SKM-1 (cell line): ENCODE results near the gene BSN.
"Not testable (repeated sequence)": the region's sequence is repeated elsewhere in the genome, so short reads cannot be mapped to it uniquely, and the experiment has no call there.

Experiments used
- DNase-seq: peaks from one replicate; lab custom pipeline; 2025; ENCODE audit not compliant: unreplicated experiment; lab: John Stamatoyannopoulos, UW

The BSN gene

DNA sequence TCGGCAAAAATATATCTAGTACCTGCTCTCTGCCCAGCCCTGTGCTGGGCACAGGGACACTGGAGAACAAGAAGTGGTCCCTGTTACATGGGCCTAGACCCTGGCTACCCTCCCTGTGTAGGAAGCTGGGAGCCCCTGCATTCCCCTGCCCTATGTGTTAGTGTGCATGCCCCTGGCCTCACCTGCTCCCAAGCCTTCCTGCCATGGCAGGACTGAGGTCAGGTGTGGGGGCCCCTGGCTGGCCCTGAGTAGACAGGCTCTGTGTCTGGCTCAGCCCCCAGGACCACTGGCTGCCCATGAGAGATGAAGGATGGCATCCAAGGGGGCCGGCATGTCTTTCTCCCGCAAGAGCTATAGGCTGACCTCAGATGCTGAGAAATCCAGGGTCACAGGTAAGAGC is 136.6 kb downstream of the BSN start:
- DNase-seq, result not testable (repeated sequence)

DNA sequence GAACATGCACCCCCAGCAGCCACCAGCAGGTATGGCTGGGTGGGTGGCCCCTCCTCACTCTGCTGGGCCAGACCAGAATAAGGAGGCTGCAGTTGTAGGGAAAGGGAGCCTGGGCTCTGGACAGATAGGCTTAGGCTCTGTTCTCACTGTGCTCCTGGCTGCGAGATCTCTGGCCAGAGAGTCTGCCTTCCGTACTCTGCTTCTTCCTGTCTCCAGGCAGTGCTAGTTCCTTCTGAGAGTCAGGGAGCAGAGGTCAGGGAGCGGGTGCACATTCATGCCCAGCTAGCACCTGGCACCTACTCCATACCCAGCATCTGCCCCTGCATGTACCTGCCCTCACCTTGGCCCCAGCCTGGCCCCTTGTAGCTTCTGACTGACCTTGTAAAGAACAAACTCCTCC is 137.2 kb downstream of the BSN start:
- not testable (repeated sequence) for DNase-seq

DNA sequence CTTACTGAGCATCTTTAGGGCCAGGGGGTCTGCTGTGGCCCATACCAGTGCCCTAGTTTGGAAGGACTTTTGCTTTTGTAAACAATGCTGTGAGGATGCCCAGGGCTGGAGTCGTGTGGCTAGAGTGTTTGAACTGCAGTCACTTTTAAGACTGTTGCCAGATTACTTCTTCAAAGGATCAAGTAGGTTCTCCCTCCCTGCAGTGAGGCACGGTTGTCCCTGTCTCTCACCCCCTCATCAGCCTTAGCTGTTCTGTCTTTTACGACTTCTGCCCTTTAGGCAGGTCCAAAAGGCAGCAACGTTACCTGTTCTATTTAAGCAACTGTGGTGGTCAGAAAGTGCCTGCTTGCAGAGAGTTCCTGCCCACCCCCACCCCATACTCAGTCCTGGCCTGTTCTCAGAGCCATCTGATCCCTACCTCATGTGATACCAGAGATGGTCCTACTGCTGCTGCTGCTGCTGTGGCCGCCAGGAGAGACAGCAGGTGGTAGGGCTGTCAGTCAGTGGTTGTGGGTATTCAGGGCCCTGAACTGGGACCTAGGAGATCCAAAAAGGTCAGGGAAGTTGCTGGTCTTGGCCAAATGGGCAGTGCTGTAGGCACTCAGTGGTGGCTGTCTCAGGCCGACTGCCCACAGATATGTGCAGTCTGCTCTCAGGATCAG is 140.3 kb downstream of the BSN start:
- DNase-seq, result not testable (repeated sequence)

DNA sequence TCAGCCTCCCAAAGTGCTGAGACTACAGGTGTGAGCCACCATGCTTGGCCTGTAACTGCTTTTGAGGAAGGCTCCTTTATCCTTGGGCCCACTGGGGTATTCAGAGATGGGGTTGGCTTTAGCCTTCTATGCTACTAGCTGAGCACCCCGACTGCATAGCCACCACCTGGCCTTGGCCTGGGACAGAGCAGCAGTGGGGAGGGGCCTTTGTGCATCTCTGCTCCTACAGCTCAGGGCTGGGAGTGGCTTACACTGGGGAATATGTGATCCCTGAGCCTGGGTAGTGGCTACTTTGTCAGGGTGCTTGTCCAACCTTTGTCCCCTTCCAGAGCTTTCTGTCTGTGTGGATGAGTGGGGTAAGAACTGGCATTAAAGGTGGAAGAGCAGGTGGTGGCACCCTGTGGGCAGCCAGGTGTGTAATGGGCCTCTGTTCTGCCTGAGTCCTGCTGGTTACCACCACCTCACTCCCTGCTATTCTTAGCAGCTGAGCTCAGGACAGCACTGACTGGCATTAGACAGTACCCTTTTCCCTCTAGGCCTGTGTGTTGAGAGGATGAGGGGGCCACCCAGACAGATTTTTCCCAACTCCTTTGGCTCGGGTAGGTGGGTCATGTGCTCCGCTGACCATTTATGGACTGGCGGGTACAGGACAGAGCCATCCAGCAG is 141.2 kb downstream of the BSN start:
- not testable (repeated sequence) for DNase-seq

DNA sequence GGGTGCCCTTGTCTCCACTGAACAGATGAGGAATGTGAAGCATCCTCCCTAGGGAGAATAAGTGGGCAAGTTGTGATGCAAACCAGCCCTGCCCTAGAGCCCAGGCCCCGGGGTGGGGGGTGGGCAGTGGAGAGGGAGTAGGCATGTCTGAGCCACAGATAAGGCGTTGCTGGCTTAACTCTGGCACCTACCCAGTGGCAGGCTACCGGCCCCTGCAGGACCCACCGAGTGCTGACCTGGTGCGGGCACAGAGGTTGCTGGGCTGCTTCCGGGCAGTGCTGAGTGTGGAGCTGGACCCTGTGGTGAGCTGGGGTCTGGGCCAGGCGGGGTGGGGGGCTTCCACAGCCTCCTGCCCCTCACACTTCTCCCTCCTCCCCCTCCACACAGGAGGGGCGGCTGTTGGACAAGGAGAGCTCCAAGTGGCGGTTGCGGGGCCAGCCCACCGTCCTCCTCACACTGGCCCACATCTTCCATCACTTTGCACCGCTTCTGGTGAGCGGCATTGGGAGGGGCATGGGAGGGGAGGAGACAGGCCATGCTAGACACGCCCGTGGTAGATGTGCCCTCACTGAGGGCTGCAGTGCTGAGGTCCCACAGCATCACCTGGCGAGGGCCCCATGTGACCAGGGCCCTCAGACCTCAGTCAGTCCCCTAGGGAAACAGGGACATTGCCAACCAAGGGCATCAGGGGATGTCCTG is 145.2 kb downstream of the BSN start:
- no peak for DNase-seq

DNA sequence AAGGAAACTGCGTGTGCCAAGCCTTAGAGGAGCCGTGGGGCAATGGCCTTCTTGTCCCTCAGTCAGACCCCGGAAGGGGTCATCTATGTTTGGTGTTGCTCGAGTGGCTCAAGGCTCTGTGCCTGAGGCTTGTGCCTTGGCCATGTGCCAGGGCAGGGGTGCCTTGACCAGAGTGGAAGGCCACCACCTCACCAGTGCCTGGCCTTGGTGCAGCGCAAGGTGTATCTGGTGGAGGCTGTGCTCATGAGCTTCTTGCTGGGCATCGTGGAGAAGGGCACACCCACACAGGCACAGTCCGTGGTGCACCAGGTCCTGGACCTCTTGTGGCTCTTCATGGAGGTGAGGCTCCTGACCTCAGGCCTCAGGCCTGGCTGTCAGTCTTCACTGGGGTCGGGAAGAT is 145.7 kb downstream of the BSN start:
- no peak for DNase-seq

DNA sequence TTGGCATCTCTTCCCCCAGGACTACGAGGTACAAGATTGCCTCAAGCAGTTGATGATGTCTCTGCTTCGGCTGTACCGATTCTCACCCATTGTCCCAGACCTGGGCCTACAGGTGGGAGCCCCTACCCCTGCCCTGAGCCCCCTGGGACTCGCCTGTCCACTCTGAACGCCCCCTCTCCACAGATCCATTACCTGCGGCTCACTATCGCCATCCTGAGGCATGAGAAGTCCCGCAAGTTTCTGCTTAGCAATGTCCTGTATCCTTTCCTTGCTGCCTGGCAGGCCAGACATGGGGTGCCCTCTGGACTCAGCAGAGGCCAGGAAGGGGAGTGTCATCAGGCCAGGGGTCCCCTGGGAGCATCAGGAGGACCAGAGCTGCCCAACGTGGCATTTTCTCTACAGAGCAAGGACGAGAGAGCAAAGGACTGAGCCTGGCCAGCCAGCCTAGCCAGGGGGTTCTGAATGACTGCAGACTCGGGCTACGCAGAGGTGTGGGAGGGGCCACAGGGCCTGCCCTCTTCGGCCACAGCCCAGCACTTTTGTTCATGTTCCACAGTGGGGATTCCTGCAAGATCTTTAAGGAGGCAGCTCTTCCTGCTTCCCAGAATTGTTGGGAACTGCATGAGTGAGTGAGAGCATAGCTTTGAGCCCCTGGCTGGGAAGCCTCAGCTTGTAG is 146.3 kb downstream of the BSN start:
- DNase-seq, result no peak

DNA sequence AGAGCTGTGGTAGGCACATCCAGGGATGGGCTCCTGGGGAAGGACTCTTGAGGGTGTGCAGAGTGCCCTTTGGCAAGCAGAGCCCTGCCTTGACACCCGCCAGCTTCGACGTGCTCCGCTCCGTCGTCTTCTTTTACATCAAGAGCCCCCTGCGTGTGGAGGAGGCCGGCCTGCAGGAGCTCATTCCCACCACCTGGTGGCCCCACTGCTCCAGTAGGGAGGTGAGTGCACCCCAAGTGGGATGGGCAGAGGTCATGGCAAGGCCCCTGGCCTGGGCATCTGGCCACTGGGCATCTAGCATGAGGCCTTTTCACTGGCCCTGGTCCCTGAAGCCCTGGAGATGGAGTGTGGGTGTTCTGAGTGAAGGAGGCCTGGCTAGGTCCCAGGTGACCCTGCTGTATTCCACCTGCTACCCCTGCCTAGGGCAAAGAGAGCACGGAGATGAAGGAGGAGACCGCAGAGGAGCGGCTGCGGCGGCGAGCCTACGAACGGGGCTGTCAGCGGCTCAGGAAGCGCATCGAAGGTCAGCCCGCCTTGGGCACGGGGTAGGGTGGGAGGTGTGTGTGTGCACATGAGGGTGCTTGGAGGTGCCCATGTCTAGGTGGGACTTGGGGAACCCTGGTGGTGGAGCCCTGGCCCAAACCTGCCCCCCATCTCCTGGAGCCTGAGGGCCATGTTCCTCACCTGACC is 147.3 kb downstream of the BSN start:
- DNase-seq, result no peak

DNA sequence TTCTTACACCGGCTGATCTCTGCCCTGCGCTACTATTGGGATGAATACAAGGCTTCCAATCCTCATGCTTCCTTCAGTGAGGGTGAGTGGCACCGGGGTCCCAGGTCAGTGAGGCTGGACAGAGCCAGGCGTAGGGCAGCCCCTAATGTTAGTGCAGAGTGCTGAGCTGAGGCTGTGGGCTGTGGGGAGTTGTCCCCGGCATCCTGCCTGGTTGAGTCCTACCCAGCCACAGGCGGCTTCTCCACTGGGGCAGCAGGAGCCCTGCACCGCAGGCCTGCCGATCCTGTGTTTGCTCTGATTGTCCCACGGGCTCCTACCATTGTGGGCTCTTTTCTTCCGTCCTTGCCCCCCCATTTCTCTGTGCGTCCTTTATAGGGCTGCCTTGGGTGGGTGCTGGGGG is 148.4 kb downstream of the BSN start:
- no peak for DNase-seq

DNA sequence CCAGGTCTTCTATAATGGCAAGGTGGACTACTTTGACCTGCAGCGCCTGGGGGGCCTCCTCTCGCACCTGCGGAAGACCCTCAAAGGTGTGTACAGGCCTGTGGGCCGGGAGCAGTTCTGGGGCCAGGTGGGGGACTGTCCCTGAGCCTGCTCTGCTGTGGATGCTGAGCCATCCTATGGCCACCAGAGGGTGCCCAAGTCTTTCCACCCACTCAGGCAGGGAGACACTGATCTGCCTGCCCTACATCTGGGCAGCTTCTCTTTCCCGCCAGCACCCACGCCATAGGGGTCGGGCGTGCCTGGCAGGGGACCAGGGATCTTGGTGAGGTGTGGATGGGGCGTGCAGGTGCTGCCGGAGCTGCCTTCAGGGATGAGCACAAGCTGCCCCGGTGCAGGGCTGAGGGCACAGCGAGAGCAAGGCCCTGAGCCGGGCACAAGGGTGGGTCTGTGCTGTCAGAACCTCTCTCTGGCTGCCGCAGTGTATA is 149.2 kb downstream of the BSN start:
- peak; percentile 33 for DNase-seq

DNA sequence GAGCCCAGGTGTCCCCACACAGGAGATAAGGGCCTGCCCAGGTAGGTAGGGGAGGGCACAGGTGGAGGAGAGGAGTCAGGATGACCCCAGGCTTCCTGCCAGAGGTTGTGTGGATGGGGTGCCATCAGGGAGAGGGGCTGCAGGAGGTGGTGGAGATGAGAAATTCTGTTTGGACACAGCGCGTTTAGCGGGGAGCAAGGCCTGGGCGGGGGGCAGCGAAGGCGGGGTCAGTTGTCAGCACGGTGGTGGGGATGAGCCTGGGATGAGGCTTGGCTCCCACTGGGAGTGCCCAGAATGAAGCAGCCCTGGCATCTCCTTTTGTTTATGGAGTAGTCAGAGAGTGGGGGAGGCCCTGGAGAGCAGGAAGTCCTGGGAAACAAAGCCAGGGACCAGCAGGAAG is 149.7 kb downstream of the BSN start:
- no peak for DNase-seq

DNA sequence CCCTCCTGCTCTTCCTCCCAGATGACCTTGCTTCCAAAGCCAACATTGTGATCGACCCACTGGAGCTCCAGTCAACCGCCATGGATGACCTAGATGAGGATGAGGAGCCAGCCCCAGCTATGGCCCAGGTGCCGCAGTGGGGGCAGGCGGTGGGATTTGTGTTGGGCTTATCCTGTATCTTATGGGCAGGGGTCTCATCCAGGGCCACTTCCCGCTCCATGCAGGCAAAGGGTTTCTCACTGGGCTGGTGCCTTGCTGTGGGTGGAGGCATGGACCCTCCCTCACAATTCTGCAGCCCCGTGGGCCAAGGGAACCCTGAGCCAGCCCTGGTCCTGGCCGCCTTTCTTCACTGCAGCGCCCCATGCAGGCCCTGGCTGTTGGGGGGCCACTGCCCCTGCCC is 150.4 kb downstream of the BSN start:
- DNase-seq, result no peak

DNA sequence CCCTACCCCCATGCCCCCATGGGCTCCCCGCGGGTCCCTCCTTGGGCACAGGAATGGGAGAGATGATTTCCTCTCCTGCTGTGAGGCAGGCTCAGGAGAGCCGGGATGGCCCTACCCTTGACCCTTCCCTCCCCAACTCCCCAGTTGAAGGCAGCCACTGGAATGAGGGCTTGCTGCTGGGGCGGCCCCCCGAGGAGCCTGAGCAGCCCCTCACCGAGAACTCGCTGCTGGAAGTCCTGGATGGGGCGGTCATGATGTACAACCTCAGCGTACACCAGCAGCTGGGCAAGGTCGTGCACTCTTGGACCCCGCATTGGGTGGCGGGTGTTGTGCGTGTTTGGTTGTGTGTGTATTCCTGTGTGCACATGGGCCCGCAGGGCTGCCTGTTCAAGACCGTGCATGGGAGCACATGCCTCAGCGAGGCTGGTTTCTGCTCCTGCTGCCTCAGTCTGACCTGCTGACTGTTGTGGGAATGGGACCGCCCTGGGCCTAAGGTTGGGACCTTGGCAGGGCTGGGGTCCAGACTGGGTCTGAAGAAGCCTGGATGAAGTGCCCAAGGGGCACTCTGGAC is 151.2 kb downstream of the BSN start:
- no peak for DNase-seq

DNA sequence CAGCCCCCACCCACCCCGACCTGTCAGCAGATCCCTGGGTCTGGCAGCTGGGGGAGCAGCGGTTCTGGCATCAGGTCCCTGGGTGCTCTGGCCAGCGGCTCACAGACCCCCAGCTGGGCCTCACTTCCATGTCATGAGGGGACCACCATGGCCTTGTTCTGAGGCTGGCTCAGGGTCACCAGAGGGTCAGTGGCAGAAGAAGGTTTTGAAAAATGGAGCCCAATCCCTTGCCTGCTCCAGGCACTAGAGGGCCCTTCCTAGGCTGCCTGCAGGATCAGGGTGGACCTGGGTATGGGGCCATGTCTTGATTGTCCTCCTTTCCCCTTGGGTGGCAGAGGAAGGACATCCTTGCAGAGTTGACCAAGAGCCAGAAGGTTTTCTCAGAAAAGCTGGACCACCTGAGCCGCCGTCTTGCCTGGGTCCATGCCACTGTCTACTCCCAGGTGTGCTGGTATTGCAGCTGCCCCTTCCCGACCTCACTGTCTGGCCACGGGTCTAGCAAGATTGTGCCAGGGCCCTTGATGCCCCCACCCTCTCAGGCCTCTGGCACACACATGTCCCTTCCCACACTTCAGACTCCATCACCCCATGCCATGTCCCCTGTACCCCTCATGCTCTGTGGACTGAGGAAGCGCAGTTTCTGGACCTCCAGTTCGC is 152.3 kb downstream of the BSN start:
- DNase-seq, result no peak

DNA sequence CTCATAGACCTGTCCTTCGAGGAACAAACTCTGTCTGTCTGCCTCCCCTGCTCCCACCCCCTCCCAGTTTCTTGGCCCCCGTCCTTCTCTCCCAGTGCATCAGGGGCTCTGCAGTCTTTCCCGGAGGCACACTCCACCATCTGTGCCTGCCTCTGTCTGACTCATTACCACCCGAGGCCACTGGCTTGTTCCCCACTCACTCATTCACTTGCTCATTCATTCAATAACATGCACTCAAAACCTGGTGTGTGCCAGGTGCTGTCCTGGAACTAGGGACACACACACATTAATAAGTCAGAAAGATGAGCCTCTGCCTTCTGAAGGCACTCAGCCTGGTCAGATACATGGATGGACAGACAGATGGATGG is 152.8 kb downstream of the BSN start:
- DNase-seq, result no peak

DNA sequence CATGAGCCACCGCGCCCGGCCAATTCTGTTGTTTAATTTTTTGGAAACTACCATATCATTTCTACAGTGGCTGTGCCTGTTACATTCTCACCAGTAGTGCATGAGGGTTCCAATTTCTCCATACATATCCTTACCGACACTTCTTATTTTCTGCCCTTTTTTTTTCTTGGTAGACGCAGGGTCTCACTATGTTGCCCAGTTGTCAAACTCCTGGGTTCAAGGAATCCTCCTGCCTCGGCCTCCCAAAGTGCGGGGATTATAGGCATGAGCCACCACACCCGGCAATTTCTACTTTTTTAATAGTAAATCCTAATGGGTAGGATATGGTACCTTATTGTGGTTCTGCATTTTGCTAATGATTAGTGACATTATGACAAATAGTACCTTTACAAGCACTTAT is 155.6 kb downstream of the BSN start:
- DNase-seq, result no peak

DNA sequence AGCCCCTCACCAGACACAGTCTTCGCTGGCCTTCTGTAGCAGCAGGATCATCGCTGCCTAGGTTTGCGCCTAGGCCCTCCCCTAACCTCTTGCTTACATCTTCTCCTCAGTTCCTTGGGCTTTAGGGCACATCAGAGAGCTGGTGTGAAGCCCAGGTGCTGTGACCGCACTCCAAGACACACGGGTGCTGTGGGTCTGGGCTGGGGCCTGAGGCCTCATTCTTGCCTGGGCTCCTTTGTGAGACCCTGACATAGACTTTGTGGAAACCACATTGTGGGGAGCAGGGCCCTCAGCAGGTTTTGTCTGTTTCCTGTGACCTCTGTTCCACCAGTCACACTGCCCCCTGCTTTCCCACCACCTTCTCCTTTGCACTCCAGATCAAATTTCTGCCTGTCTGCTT is 157.2 kb downstream of the BSN start:
- DNase-seq, result no peak

DNA sequence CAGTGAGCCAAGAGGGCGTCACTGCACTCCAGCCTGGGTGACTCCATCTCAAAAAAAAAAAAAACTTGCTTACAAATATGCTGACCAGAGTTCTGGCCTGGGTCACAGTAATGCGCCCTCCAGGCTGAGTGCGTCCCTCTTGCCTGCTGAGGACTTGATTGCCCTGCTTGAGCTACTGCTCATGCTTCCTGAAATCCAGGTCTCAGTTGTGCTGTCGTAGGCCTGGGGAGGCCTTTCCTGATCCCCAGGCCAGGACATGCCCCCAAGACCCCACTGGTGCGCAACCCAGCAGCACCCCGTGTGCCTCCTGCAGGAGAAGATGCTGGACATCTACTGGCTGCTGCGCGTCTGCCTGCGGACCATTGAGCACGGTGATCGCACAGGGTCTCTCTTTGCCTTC is 157.9 kb downstream of the BSN start:
- DNase-seq, result no peak

DNA sequence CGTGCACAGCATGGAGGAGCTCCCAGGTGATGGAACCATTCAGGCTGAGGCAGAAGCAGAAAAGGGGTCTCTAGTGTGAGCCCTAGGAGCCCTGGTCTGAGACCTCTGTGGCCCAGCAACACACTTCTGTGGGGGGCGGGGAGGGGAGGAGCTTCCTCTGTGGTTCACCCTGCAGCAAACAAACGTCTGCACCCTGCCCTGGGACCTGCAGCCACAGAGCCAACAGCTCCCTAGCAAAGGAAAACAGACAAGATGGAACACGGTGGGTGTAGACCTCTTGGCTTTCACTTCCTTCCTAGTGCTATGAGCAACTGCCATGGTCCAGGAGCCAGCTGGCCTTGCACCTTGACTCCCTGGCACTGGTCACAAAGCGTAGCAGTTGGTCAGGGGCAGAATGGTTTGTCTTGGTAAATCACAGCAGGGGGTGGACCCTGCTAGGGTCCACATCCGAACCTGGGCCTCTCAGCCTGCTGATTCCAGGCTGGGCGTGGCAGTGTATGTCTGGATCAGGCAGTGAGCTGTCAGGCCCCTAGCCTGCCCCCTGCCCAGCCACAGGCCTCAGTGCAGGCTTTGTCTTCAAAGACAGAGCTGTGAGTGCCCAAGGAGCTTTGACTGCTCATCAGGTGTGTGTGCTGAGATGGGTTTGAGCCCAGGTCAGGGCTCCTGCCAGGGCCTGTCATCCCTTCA is 158.5 kb downstream of the BSN start:
- DNase-seq, result no peak
